Cardiac muscle cell (in vitro differentiated cells and primary cell): ENCODE results near the gene LTBP3. TPM values are rescaled to one million over a fixed set of nuclear protein-coding genes. Genes with fewer than 3 reads are reported as not detected.
A peak's percentile ranks its signal among the peaks of the same experiment; 100 is the strongest.

Experiments used
- DNase-seq, 2 donors: peaks; one replicate each; pipeline versions ENCODE4 v3.0.0 to v3.0.0-alpha.2; 2010 to 2017; ENCODE audit warnings: low read depth in 1 of 2, low spot score in 1 of 2
- H3K27ac ChIP-seq: fragments of 200-600 bp; sonication (generic); 2 replicates; pipeline ENCODE4 v1.5.1; 2016
- H3K27me3 ChIP-seq: fragments of 200-600 bp; sonication (generic); 2 replicates; pipeline ENCODE4 v1.6.0; 2016; ENCODE audit warnings: control low read depth
- H3K36me3 ChIP-seq: fragments of 200-600 bp; sonication (generic); 2 replicates; pipeline ENCODE4 v1.5.1; 2016; ENCODE audit warnings: control low read depth
- H3K4me1 ChIP-seq: fragments of 200-600 bp; sonication (generic); 2 replicates; pipeline ENCODE4 v1.8.1; 2017; ENCODE audit warnings: low read depth, mild to moderate bottlenecking, mixed run types
- H3K4me3 ChIP-seq: fragments of 200-600 bp; sonication (generic); 2 replicates; pipeline ENCODE4 v1.5.1; 2016; ENCODE audit warnings: mild to moderate bottlenecking
- H3K9me3 ChIP-seq: fragments of 200-600 bp; sonication (generic); 2 replicates; pipeline ENCODE4 v1.5.1; 2017; ENCODE audit warnings: low read depth, mild to moderate bottlenecking, control low read depth
- polyA plus RNA-seq: library from polyadenylated mRNA; unstranded; fragments of >200 nt; fragmentation: Nextera tagmentation; extraction: Ambion mirVana; gene quantifications from 2 replicates; pipeline ENCODE4 v1.2.1, GENCODE V29; 2016
- total RNA-seq: library from RNA; depleted of rRNA; stranded (reverse); fragments of >200 nt; gene quantifications from 2 replicates; pipeline ENCODE4 v1.2.3, GENCODE V29; 2016
- TF ChIP-seq, protein P1 (sequence below): IDR thresholded peaks from 2 replicates; pipeline ENCODE4 v1.5.1; 2012; ENCODE audit warnings: low read depth, mild to moderate bottlenecking, low read length

Gene LTBP3
- total and polyA plus RNA-seq, 2 experiments from 2014 or later: 60.9 to 98.3 TPM

DNA sequence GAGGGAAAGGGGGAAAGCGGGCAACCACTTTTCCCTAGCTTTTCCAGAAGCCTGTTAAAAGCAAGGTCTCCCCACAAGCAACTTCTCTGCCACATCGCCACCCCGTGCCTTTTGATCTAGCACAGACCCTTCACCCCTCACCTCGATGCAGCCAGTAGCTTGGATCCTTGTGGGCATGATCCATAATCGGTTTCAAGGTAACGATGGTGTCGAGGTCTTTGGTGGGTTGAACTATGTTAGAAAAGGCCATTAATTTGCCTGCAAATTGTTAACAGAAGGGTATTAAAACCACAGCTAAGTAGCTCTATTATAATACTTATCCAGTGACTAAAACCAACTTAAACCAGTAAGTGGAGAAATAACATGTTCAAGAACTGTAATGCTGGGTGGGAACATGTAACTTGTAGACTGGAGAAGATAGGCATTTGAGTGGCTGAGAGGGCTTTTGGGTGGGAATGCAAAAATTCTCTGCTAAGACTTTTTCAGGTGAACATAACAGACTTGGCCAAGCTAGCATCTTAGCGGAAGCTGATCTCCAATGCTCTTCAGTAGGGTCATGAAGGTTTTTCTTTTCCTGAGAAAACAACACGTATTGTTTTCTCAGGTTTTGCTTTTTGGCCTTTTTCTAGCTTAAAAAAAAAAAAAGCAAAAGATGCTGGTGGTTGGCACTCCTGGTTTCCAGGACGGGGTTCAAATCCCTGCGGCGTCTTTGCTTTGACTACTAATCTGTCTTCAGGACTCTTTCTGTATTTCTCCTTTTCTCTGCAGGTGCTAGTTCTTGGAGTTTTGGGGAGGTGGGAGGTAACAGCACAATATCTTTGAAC, 52.5 kb downstream of the LTBP3 start:
- peaks cover 16% of the 10 kb centered on the region for H3K4me1 ChIP-seq
- TF ChIP-seq, protein P1, sequence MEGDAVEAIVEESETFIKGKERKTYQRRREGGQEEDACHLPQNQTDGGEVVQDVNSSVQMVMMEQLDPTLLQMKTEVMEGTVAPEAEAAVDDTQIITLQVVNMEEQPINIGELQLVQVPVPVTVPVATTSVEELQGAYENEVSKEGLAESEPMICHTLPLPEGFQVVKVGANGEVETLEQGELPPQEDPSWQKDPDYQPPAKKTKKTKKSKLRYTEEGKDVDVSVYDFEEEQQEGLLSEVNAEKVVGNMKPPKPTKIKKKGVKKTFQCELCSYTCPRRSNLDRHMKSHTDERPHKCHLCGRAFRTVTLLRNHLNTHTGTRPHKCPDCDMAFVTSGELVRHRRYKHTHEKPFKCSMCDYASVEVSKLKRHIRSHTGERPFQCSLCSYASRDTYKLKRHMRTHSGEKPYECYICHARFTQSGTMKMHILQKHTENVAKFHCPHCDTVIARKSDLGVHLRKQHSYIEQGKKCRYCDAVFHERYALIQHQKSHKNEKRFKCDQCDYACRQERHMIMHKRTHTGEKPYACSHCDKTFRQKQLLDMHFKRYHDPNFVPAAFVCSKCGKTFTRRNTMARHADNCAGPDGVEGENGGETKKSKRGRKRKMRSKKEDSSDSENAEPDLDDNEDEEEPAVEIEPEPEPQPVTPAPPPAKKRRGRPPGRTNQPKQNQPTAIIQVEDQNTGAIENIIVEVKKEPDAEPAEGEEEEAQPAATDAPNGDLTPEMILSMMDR: no peak
- H3K27ac ChIP-seq: peak overlapping the region; percentile 100

DNA sequence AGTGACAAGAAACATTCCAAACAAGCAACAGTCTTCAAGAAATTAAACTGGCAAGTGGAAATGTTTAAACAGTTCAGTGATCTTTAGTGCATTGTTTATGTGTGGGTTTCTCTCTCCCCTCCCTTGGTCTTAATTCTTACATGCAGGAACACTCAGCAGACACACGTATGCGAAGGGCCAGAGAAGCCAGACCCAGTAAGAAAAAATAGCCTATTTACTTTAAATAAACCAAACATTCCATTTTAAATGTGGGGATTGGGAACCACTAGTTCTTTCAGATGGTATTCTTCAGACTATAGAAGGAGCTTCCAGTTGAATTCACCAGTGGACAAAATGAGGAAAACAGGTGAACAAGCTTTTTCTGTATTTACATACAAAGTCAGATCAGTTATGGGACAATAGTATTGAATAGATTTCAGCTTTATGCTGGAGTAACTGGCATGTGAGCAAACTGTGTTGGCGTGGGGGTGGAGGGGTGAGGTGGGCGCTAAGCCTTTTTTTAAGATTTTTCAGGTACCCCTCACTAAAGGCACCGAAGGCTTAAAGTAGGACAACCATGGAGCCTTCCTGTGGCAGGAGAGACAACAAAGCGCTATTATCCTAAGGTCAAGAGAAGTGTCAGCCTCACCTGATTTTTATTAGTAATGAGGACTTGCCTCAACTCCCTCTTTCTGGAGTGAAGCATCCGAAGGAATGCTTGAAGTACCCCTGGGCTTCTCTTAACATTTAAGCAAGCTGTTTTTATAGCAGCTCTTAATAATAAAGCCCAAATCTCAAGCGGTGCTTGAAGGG, 53.3 kb downstream of the LTBP3 start:
- TF ChIP-seq, protein P1: no peak
- H3K36me3 ChIP-seq: peaks cover 60% of the 10 kb centered on the region
- H3K4me3 ChIP-seq: peak overlapping the region; percentile 99
- no peaks in the 10 kb centered on the region for H3K9me3 ChIP-seq
- no peaks in the 10 kb centered on the region for H3K27me3 ChIP-seq
- H3K27ac ChIP-seq: peak overlapping the region; percentile 100
- H3K4me1 ChIP-seq: peaks cover 16% of the 10 kb centered on the region
- peak in 1 of 2 donors; percentile 68 for DNase-seq

More for the DNA sequence above, 52.5 kb downstream of the LTBP3 start:
- peaks cover 57% of the 10 kb centered on the region for H3K36me3 ChIP-seq
- no peaks in the 10 kb centered on the region for H3K9me3 ChIP-seq
- peak overlapping the region; percentile 99 for H3K4me3 ChIP-seq
- peak in 1 of 2 donors; percentile 67 for DNase-seq
- no peaks in the 10 kb centered on the region for H3K27me3 ChIP-seq

DNA sequence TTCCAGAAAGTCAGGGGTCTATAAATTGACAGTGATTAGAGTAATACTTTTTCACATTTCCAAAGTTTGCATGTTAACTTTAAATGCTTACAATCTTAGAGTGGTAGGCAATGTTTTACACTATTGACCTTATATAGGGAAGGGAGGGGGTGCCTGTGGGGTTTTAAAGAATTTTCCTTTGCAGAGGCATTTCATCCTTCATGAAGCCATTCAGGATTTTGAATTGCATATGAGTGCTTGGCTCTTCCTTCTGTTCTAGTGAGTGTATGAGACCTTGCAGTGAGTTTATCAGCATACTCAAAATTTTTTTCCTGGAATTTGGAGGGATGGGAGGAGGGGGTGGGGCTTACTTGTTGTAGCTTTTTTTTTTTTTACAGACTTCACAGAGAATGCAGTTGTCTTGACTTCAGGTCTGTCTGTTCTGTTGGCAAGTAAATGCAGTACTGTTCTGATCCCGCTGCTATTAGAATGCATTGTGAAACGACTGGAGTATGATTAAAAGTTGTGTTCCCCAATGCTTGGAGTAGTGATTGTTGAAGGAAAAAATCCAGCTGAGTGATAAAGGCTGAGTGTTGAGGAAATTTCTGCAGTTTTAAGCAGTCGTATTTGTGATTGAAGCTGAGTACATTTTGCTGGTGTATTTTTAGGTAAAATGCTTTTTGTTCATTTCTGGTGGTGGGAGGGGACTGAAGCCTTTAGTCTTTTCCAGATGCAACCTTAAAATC, 54.0 kb downstream of the LTBP3 start:
- TF ChIP-seq, protein P1: no peak
- Histone ChIP-seq H3K9me3 (no peaks in the 10 kb centered on the region), H3K36me3 (peaks cover 60% of the 10 kb centered on the region), H3K4me1 (peaks cover 16% of the 10 kb centered on the region), H3K4me3 (peak overlapping the region; percentile 99), H3K27me3 (no peaks in the 10 kb centered on the region), H3K27ac (peak overlapping the region; percentile 100)
- DNase-seq: peak; percentile 55 to 80

DNA sequence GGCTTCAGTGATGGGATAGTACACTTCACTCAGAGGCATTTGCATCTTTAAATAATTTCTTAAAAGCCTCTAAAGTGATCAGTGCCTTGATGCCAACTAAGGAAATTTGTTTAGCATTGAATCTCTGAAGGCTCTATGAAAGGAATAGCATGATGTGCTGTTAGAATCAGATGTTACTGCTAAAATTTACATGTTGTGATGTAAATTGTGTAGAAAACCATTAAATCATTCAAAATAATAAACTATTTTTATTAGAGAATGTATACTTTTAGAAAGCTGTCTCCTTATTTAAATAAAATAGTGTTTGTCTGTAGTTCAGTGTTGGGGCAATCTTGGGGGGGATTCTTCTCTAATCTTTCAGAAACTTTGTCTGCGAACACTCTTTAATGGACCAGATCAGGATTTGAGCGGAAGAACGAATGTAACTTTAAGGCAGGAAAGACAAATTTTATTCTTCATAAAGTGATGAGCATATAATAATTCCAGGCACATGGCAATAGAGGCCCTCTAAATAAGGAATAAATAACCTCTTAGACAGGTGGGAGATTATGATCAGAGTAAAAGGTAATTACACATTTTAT, 54.7 kb downstream of the LTBP3 start:
- TF ChIP-seq, protein P1: no peak
- no peaks in the 10 kb centered on the region for H3K27me3 ChIP-seq
- no peaks in the 10 kb centered on the region for H3K9me3 ChIP-seq
- DNase-seq: peak in 1 of 2 donors; percentile 61
- peaks cover 16% of the 10 kb centered on the region for H3K4me1 ChIP-seq
- H3K4me3 ChIP-seq: peak overlapping the region; percentile 99
- H3K36me3 ChIP-seq: peaks cover 60% of the 10 kb centered on the region
- peak overlapping the region; percentile 100 for H3K27ac ChIP-seq
